ENCODE results near the gene SNX25. TPM values are rescaled to one million over a fixed set of nuclear protein-coding genes. Genes with fewer than 3 reads are reported as not detected.
A peak's percentile ranks its signal among the peaks of the same experiment; 100 is the strongest.
"Not testable (repeated sequence)": the region's sequence is repeated elsewhere in the genome, so short reads cannot be mapped to it uniquely, and the experiment has no call there.

SNX25 gene
- total RNA-seq, 4 donors from 2014 or later = 11.3 to 17.3 (median 13.4) TPM

- DNase-seq (no peak), ATAC-seq (no peak)
- in situ Hi-C loops (cut with MboI; ENCODE audit: low sequenced_read_pairs in 4 of 4) = no loop called here
- no peaks in the 10 kb centered on the region for H3K36me3 ChIP-seq
- peaks cover 7 to 18% of the 10 kb centered on the region in 2 donors for H3K4me1 ChIP-seq
- no peak overlapping the region for H3K27ac ChIP-seq
- H3K9me3 ChIP-seq = no peaks in the 10 kb centered on the region
- no peak for TF ChIP-seq POLR2A (IDR thresholded peaks at IDR 0.05)
- TF ChIP-seq CTCF (IDR thresholded peaks at IDR 0.05 in 4 of 5, conservative IDR thresholded peaks at IDR 0.05 in 1 of 5) = no peak
- no peaks in the 10 kb centered on the region for H3K27me3 ChIP-seq
- no peak overlapping the region for H3K4me3 ChIP-seq
- intact Hi-C loops (cut with DNase I; ENCODE audit: low total_unique reads) = loop anchor here (5.0 kb wide), 1 partner anchor 44 kb away; no protein-coding TSS in a partner anchor
Observed at GRCh38 chr4:185256446-185256845, 47.0 kb downstream of the SNX25 start.

GRCh38 chr4:185257086-185257485 lies 47.7 kb downstream of the SNX25 start:
- Histone ChIP-seq H3K36me3 (no peaks in the 10 kb centered on the region), H3K27me3 (no peaks in the 10 kb centered on the region), H3K27ac (no peak overlapping the region), H3K4me1 (peaks cover 7 to 12% of the 10 kb centered on the region in 2 donors), H3K9me3 (no peaks in the 10 kb centered on the region), H3K4me3 (no peak overlapping the region)
- in situ Hi-C loops (cut with MboI; ENCODE audit: low sequenced_read_pairs in 4 of 4) (no loop called here), intact Hi-C loops (cut with DNase I; ENCODE audit: low total_unique reads) (loop anchor here (5.0 kb wide), 1 partner anchor 45 kb away; no protein-coding TSS in a partner anchor)
- TF ChIP-seq CTCF (IDR thresholded peaks at IDR 0.05 in 4 of 5, conservative IDR thresholded peaks at IDR 0.05 in 1 of 5) = no peak
- TF ChIP-seq POLR2A (IDR thresholded peaks at IDR 0.05) = no peak
- ATAC-seq (no peak), DNase-seq (no peak)

DNA sequence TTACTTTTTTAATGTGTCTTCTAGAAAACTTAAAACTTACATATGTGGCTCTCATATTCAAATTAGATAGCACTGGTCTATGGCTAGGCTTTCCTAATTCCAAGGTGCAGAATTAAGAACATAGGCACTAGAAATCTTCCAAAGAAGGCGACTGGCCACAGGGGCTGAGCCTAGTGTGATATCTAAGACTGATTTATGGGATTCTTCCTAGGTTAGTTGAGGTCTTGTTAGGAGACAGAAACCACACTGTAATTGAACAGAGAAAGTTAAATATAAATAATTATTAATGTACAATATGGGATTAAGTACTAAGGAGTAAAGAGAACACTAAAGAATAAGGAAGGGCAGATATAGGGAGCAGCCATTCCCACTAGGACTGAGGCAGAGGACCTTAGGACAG lies 48.3 kb downstream of the SNX25 start:
- in situ Hi-C loops (cut with MboI; ENCODE audit: low sequenced_read_pairs in 4 of 4) = no loop called here
- H3K27ac ChIP-seq = peak overlapping the region in 3 of 4 donors; percentile 58 to 74 (median 70)
- H3K4me3 ChIP-seq = no peak overlapping the region
- no peaks in the 10 kb centered on the region for H3K36me3 ChIP-seq
- intact Hi-C loops (cut with DNase I; ENCODE audit: low total_unique reads) = loop anchor here (5.0 kb wide), 1 partner anchor 45 kb away; no protein-coding TSS in a partner anchor
- no peaks in the 10 kb centered on the region for H3K27me3 ChIP-seq
- DNase-seq (no peak), ATAC-seq (no peak)
- no peaks in the 10 kb centered on the region for H3K9me3 ChIP-seq
- TF ChIP-seq CTCF (IDR thresholded peaks at IDR 0.05 in 4 of 5, conservative IDR thresholded peaks at IDR 0.05 in 1 of 5) (no peak), POLR2A (IDR thresholded peaks at IDR 0.05) (no peak)
- H3K4me1 ChIP-seq = peaks cover 7 to 12% of the 10 kb centered on the region in 2 donors

- H3K36me3 ChIP-seq; H3K4me3 ChIP-seq; H3K9me3 ChIP-seq; in situ Hi-C loops (cut with MboI; ENCODE audit: low sequenced_read_pairs in 4 of 4); H3K27me3 ChIP-seq: not testable (repeated sequence)
- Histone ChIP-seq H3K4me1 (peaks cover 7 to 12% of the 10 kb centered on the region in 2 donors), H3K27ac (peak overlapping the region; percentile 51 to 74 (median 64))
- peak; percentile 97 to 99 for ATAC-seq
- intact Hi-C loops (cut with DNase I; ENCODE audit: low total_unique reads) = loop anchor here (5.0 kb wide), 1 partner anchor 46 kb away; no protein-coding TSS in a partner anchor
- DNase-seq = peak; percentile 27 to 34
Observed at GRCh38 chr4:185258741-185259140, 49.3 kb downstream of the SNX25 start.

DNA sequence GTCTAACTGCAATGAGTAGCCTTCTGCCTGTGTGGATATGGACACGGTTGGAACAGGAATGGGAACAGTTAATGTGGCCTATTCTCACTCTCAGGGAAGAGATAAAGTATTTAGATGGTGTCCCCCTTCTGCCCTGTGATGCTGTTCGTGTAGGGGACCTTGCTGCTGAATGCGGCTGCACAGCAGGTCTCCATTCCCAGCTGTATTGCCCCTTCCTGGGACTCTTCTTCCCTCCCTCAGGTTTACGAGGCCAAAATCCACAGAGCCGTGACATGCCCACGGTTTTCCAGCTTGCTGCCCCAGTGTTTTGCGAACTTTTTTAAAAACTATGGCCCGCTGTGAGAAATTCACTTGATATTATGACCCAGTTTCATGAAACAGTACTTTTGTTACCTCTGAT lies 50.3 kb downstream of the SNX25 start:
- TF ChIP-seq POLR2A (IDR thresholded peaks at IDR 0.05) (no peak), CTCF (IDR thresholded peaks at IDR 0.05 in 4 of 5, conservative IDR thresholded peaks at IDR 0.05 in 1 of 5) (no peak)
- H3K27ac ChIP-seq = peak overlapping the region in 1 of 4 donors; percentile 70
- ATAC-seq (no peak), DNase-seq (no peak)
- no peak overlapping the region for H3K4me3 ChIP-seq
- no peaks in the 10 kb centered on the region for H3K36me3 ChIP-seq
- H3K27me3 ChIP-seq = no peaks in the 10 kb centered on the region
- H3K4me1 ChIP-seq = peaks cover 7 to 12% of the 10 kb centered on the region in 2 donors
- no peaks in the 10 kb centered on the region for H3K9me3 ChIP-seq
- intact Hi-C loops (cut with DNase I; ENCODE audit: low total_unique reads) = loop anchor here (5.0 kb wide), 1 partner anchor 47 kb away; no protein-coding TSS in a partner anchor
- in situ Hi-C loops (cut with MboI; ENCODE audit: low sequenced_read_pairs in 4 of 4) = no loop called here

All from gastrocnemius medialis (tissue), 4 donors.